ENCODE data around the gene DCXR.

The DCXR gene

GRCh38 chr17:82055023-82055964, 17.8 kb upstream of the DCXR start:
- DNase-seq (ENCODE audit: low read depth): no peak

GRCh38 chr17:82054351-82055022, 17.0 kb upstream of the DCXR start:
- no peak for DNase-seq (ENCODE audit: low read depth)

GRCh38 chr17:82053556-82054263, 16.2 kb upstream of the DCXR start:
- DNase-seq (ENCODE audit: low read depth): no peak

- no peak for DNase-seq (ENCODE audit: low read depth)
Measured at GRCh38 chr17:82053130-82053529, 15.6 kb upstream of the DCXR start.

GRCh38 chr17:82052638-82053059, 15.2 kb upstream of the DCXR start:
- no peak for DNase-seq (ENCODE audit: low read depth)

GRCh38 chr17:82051776-82052637, 14.5 kb upstream of the DCXR start, which contains the start of the genes GPS1 and RFNG:
GPS1 (plus strand) TSS chr17:82051898; CDS start chr17:82051932, 34 bp downstream.
RFNG (minus strand) TSS chr17:82051811; CDS start chr17:82051766, 45 bp downstream.
- DNase-seq (ENCODE audit: low read depth): peak; percentile 83

- DNase-seq (ENCODE audit: low read depth): no peak
Measured at GRCh38 chr17:82050761-82051641, 13.5 kb upstream of the DCXR start.

GRCh38 chr17:82050152-82050760, 12.8 kb upstream of the DCXR start:
- DNase-seq (ENCODE audit: low read depth): no peak

GRCh38 chr17:82049521-82049971, 12.0 kb upstream of the DCXR start:
- DNase-seq (ENCODE audit: low read depth): no peak

GRCh38 chr17:82049106-82049505, 11.6 kb upstream of the DCXR start:
- DNase-seq (ENCODE audit: low read depth): no peak

GRCh38 chr17:82048571-82048971, 11.1 kb upstream of the DCXR start:
- DNase-seq (ENCODE audit: low read depth): no peak

GRCh38 chr17:82047914-82048570, 10.5 kb upstream of the DCXR start:
- DNase-seq (ENCODE audit: low read depth): no peak

- DNase-seq (ENCODE audit: low read depth): no peak
Measured at GRCh38 chr17:82047379-82047778, 9.9 kb upstream of the DCXR start.

- DNase-seq (ENCODE audit: low read depth): no peak
Measured at GRCh38 chr17:82046903-82047302, 9.4 kb upstream of the DCXR start.

GRCh38 chr17:82045936-82046484, 8.5 kb upstream of the DCXR start:
- no peak for DNase-seq (ENCODE audit: low read depth)

- no peak for DNase-seq (ENCODE audit: low read depth)
Measured at GRCh38 chr17:82043507-82043906, 6.0 kb upstream of the DCXR start.

GRCh38 chr17:82042649-82043048, 5.2 kb upstream of the DCXR start:
- DNase-seq (ENCODE audit: low read depth): no peak

GRCh38 chr17:82041144-82041814, 3.8 kb upstream of the DCXR start:
- DNase-seq (ENCODE audit: low read depth): no peak

All from activated T-cell treated with anti-CD3 and anti-CD28 coated beads for 24 hours (primary cell).